ENCODE measurements around the gene IFNLR1. TPM values are rescaled to one million over a fixed set of nuclear protein-coding genes. Genes with fewer than 3 reads are reported as not detected.
A peak's percentile ranks its signal among the peaks of the same experiment; 100 is the strongest.

IFNLR1 gene
- total and polyA plus RNA-seq, 9 of the 15 experiments (the other 6 are each of a cell fraction or from before 2014, with no cell fraction given) = not detected

- in situ Hi-C loops (cut with MboI) = no loop called here
- ATAC-seq = peak; percentile 58; the same call in 2 of the 3 replicates
- TF ChIP-seq CBFA2T2 (conservative IDR thresholded peaks at IDR 0.05) = 0 out of 2 replicates have a peak, but pooled peaks have one; percentile 11
- 0 out of 2 replicates have a peak, but pooled peaks have one; percentile 11 for TF ChIP-seq CREM (IDR thresholded peaks at IDR 0.05; ENCODE audit: low read depth)
- peak; percentile 47; the same call in 1 of the 2 replicates for TF ChIP-seq L3MBTL2 (IDR thresholded peaks at IDR 0.05)
- peak; percentile 44 for TF ChIP-seq CBFA2T3 (IDR thresholded peaks at IDR 0.05)
- 0 out of 2 replicates have a peak, but pooled peaks have one; percentile 18 for TF ChIP-seq MGA (IDR thresholded peaks at IDR 0.05)
- no peak for TF ChIP-seq PTBP1 (IDR thresholded peaks at IDR 0.05; ENCODE audit: low read depth, low read length)
- TF ChIP-seq FOSL1 (tag; conservative IDR thresholded peaks at IDR 0.05) = peak; percentile 69
- peak in 1 of 2 experiments; percentile 81; a peak in 2 of 4 replicates for TF ChIP-seq RCOR1 (IDR thresholded peaks at IDR 0.05; ENCODE audit: borderline replicate concordance in 1 of 2, low read depth in 2 of 2, low read length in 2 of 2)
- no peak for TF ChIP-seq RFX1 (IDR thresholded peaks at IDR 0.05)
- no peak for TF ChIP-seq NFE2L1 (tag; IDR thresholded peaks at IDR 0.05; ENCODE audit: borderline replicate concordance, low read depth)
Measured at GRCh38 chr1:24126018-24126671, 60.9 kb downstream of the IFNLR1 start.

More at GRCh38 chr1:24126018-24126671, 60.9 kb downstream of the IFNLR1 start:
- FAIRE-seq = no peak
- peak in 1 of 4 experiments; percentile 20 for DNase-seq (ENCODE audit: extremely low read depth in 1 of 4, low spot score in 3 of 4)
- Histone ChIP-seq H3K4me3 (no peak overlapping the region), H3K27me3 (ENCODE audit: control insufficient read depth in 2 of 2, insufficient read depth in 2 of 2, low read length in 2 of 2) (peaks cover 3 to 33% of the 10 kb centered on the region in 2 experiments; a peak in 3 of 5 replicates), H2AFZ (ENCODE audit: low read depth, low read length) (no peak overlapping the region), H3K9me3 (replicated peaks; ENCODE audit: control insufficient read depth, insufficient read depth, low read depth, low read length) (no peaks in the 10 kb centered on the region), H3K9me1 (ENCODE audit: control insufficient read depth, insufficient read depth, low read length) (no peaks in the 10 kb centered on the region), H3K4me2 (ENCODE audit: insufficient read depth, low read length) (no peak overlapping the region), H3K9ac (ENCODE audit: insufficient read depth in 1 of 2, low read depth in 2 of 2, low read length in 2 of 2) (peak overlapping the region in 1 of 2 experiments; percentile 36; a peak in 1 of 4 replicates), H3K4me1 (replicated peaks in 1 of 2; ENCODE audit: control insufficient read depth in 2 of 2, insufficient read depth in 2 of 2, low read length in 2 of 2) (no peaks in the 10 kb centered on the region), H3K27ac (ENCODE audit: extremely low read depth, low read depth, low read length) (no peak overlapping the region), H4K20me1 (replicated peaks; ENCODE audit: control insufficient read depth, insufficient read depth, low read length) (peaks cover 6% of the 10 kb centered on the region; the same call in 1 of the 2 replicates), H3K79me2 (ENCODE audit: control insufficient read depth, insufficient read depth, low read length) (no peaks in the 10 kb centered on the region), H3K36me3 (ENCODE audit: control insufficient read depth, insufficient read depth, low read length) (no peaks in the 10 kb centered on the region)
- intact Hi-C loops (cut with micrococcal nuclease) = no loop called here
- CTCF ChIA-PET (ENCODE audit: low intra/inter-chr PET ratio) = no interaction called here
- POLR2A ChIA-PET = interaction anchor here (1.2 to 1.5 kb wide), 2 partner anchors 12 to 15 kb away, joined by 3 read pairs; no protein-coding TSS in a partner anchor
- 0% methylated on average over 6 of the region's 6 CpGs for WGBS (ENCODE audit: insufficient coverage, low coverage, missing lambda C conversion rate)
- no TSS peak for BruUV-seq (replicated peaks)

Data from K562 (cell line).